OCI-LY1 (cell line): ENCODE results near the gene ALDH1A2.

Experiments used
- H2AFZ ChIP-seq: fragments of 200-600 bp; sonication (generic), shearing (Covaris generic); 2 replicates; pipeline ENCODE4 v1.6.0; 2014; ENCODE audit warnings: antibody characterized with exemption, mild to moderate bottlenecking, low read length
- H3F3A ChIP-seq: fragments of 200-600 bp; sonication (generic), shearing (Covaris generic); 2 replicates; pipeline ENCODE4 v1.6.0; 2014; ENCODE audit warnings: mild to moderate bottlenecking, antibody characterized with exemption, low read length, moderate library complexity; ENCODE audit not compliant: insufficient read depth
- H3K27ac ChIP-seq: fragments of 200-600 bp; sonication (generic); 2 replicates; pipeline ENCODE4 v1.5.1; 2014; ENCODE audit warnings: low read length, mixed run types, mild to moderate bottlenecking, low read depth; ENCODE audit not compliant: poor library complexity, severe bottlenecking
- H3K27me3 ChIP-seq: fragments of 200-600 bp; sonication (generic); 2 replicates; pipeline ENCODE4 v1.6.0; 2014; ENCODE audit warnings: antibody characterized with exemption, mild to moderate bottlenecking, low read length, moderate library complexity; ENCODE audit not compliant: insufficient read depth
- H3K36me3 ChIP-seq: fragments of 200-600 bp; sonication (generic); 2 replicates; pipeline ENCODE4 v1.6.1; 2014; ENCODE audit warnings: mild to moderate bottlenecking, antibody characterized with exemption, low read length, moderate library complexity, mixed read lengths; ENCODE audit not compliant: insufficient read depth
- H3K4me1 ChIP-seq: fragments of 200-600 bp; sonication (generic); 2 replicates; pipeline ENCODE4 v1.5.1; 2014; ENCODE audit warnings: mild to moderate bottlenecking, low read length, moderate library complexity; ENCODE audit not compliant: insufficient read depth, severe bottlenecking
- H3K4me2 ChIP-seq: fragments of 200-600 bp; sonication (generic), shearing (Covaris generic); 2 replicates; pipeline ENCODE4 v1.6.1; 2014; ENCODE audit warnings: low read length
- H3K4me3 ChIP-seq: fragments of 200-600 bp; sonication (generic); 2 replicates; pipeline ENCODE4 v1.5.1; 2014; ENCODE audit warnings: low read length, low read depth, mild to moderate bottlenecking, mixed read lengths; ENCODE audit not compliant: poor library complexity, severe bottlenecking
- H3K79me2 ChIP-seq: fragments of 200-600 bp; shearing (Covaris generic); 2 replicates; pipeline ENCODE4 v1.6.1; 2016; ENCODE audit warnings: mixed run types, low read length, mixed read lengths; ENCODE audit not compliant: insufficient read depth
- H3K9ac ChIP-seq: fragments of 200-600 bp; sonication (generic), shearing (Covaris generic); 2 replicates; pipeline ENCODE4 v1.6.1; 2014; ENCODE audit warnings: mild to moderate bottlenecking, low read length, mixed read lengths
- H3K9me2 ChIP-seq: fragments of 200-600 bp; sonication (generic), shearing (Covaris generic); 2 replicates; pipeline ENCODE4 v1.6.1; 2014; ENCODE audit warnings: low read depth, mild to moderate bottlenecking, low read length, mixed read lengths
- H3K9me3 ChIP-seq: fragments of 200-600 bp; shearing (Covaris generic); 2 replicates; pipeline ENCODE4 v1.6.1; 2014; ENCODE audit warnings: low read length, mixed read lengths
- H4K20me1 ChIP-seq: fragments of 200-600 bp; sonication (generic), shearing (Covaris generic); 2 replicates; pipeline ENCODE4 v1.6.0; 2016; ENCODE audit warnings: mild to moderate bottlenecking, low read length; ENCODE audit not compliant: insufficient read depth
- EZH2 ChIP-seq: fragments of 200-600 bp; sonication (generic), shearing (Covaris generic); IDR thresholded peaks from 2 replicates; pipeline ENCODE4 v1.8.0; 2017; ENCODE audit warnings: borderline replicate concordance, mixed run types, mild to moderate bottlenecking, antibody characterized with exemption, low read length, moderate library complexity, mixed read lengths
- TF ChIP-seq, protein P1 (sequence below): fragments of 200-600 bp; sonication (generic), shearing (Covaris generic); IDR thresholded peaks from 2 replicates; pipeline ENCODE4 v1.5.1; 2017; ENCODE audit warnings: mild to moderate bottlenecking, antibody characterized with exemption, low read length, moderate library complexity, mixed read lengths

The ALDH1A2 gene

DNA sequence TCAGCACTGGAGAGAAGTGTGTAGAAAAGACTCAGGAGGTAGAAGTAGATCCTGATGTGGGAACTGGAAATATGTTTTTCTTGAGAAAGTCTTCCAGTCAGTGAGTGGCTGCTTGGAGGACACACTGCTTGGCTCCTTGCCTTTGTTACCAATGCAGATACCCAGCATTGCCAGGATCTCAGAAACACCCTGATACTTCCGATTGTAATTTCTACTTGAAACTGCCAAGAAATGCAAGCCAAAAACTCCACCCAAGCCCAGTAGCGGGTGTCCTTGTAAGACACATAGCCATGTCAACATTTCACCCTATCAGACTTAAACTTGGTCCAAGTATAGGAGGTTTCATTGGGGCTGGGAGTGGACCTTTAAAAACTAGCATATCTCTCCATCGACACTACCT, 141.8 kb downstream of the ALDH1A2 start:
- Histone ChIP-seq H3K27me3 (no peaks in the 10 kb centered on the region), H3K4me3 (no peak overlapping the region), H2AFZ (no peak overlapping the region), H3K36me3 (no peaks in the 10 kb centered on the region), H3K9ac (no peak overlapping the region), H3K79me2 (no peaks in the 10 kb centered on the region), H3K9me3 (no peaks in the 10 kb centered on the region), H4K20me1 (no peaks in the 10 kb centered on the region), H3K4me1 (no peaks in the 10 kb centered on the region), H3K4me2 (no peak overlapping the region), H3K9me2 (no peaks in the 10 kb centered on the region), H3K27ac (no peak overlapping the region), H3F3A (no peaks in the 10 kb centered on the region)
- TF ChIP-seq EZH2, result no peak
- TF ChIP-seq, protein P1, sequence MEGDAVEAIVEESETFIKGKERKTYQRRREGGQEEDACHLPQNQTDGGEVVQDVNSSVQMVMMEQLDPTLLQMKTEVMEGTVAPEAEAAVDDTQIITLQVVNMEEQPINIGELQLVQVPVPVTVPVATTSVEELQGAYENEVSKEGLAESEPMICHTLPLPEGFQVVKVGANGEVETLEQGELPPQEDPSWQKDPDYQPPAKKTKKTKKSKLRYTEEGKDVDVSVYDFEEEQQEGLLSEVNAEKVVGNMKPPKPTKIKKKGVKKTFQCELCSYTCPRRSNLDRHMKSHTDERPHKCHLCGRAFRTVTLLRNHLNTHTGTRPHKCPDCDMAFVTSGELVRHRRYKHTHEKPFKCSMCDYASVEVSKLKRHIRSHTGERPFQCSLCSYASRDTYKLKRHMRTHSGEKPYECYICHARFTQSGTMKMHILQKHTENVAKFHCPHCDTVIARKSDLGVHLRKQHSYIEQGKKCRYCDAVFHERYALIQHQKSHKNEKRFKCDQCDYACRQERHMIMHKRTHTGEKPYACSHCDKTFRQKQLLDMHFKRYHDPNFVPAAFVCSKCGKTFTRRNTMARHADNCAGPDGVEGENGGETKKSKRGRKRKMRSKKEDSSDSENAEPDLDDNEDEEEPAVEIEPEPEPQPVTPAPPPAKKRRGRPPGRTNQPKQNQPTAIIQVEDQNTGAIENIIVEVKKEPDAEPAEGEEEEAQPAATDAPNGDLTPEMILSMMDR, result no peak

DNA sequence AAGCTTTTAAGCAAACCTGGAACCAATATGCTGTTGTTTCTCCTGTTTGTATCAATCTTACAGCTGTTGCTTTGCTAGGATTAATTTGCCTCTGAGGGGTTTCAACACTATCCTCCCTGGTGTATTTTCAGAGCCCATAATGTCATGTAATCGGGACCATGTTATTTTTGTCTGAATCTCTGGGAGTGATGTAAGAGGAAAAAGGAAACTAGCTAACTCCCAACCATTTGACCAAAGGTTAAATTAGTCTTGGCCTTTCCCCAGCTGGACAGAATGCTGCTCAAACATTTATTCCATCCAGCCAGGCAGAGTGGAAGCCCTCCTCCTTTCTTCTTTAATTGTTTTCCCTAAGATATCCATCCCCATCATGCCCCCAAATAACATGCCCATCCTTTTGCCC, 142.2 kb downstream of the ALDH1A2 start:
- no peak overlapping the region for H3K27ac ChIP-seq

DNA sequence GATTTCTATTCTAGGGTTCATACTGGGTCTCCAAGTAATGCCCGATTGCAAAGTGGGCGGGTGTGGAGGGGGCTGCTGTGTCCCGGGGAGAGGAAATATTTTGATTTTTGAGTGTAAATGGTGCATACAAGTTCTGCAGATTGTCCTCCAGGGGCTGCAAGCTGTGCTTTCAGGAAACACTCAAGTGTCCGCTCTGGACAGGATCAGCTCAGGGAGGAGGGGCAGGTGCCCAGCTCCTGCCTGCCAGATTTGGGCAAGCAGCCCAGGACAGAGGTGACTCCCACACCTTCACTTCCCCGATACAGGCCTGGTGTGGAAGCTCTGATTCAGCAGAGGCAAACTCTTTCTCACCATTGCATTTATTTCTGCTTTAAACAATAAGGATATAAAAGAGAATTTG, 142.7 kb downstream of the ALDH1A2 start:
- TF ChIP-seq, protein P1, result no peak
- no peak for TF ChIP-seq EZH2
- no peak overlapping the region for H3K4me3 ChIP-seq
- no peak overlapping the region for H2AFZ ChIP-seq
- H3K27me3 ChIP-seq, result peaks cover 4% of the 10 kb centered on the region; the same call in 1 of the 2 replicates
- H3K27ac ChIP-seq, result no peak overlapping the region
- H3K9me2 ChIP-seq, result no peaks in the 10 kb centered on the region
- H4K20me1 ChIP-seq, result no peaks in the 10 kb centered on the region
- no peaks in the 10 kb centered on the region for H3F3A ChIP-seq
- H3K9me3 ChIP-seq, result no peaks in the 10 kb centered on the region
- H3K4me2 ChIP-seq, result no peak overlapping the region
- H3K4me1 ChIP-seq, result no peaks in the 10 kb centered on the region
- H3K36me3 ChIP-seq, result no peaks in the 10 kb centered on the region
- H3K79me2 ChIP-seq, result no peaks in the 10 kb centered on the region
- H3K9ac ChIP-seq, result no peak overlapping the region

More for the DNA sequence above, 142.2 kb downstream of the ALDH1A2 start:
- no peak overlapping the region for H3K4me2 ChIP-seq
- no peaks in the 10 kb centered on the region for H3K36me3 ChIP-seq
- H3K9me3 ChIP-seq, result no peaks in the 10 kb centered on the region
- H2AFZ ChIP-seq, result no peak overlapping the region
- no peaks in the 10 kb centered on the region for H3K9me2 ChIP-seq
- no peak overlapping the region for H3K9ac ChIP-seq
- peaks cover under 1% of the 10 kb centered on the region; the same call in 1 of the 2 replicates for H3K27me3 ChIP-seq
- H3K4me1 ChIP-seq, result no peaks in the 10 kb centered on the region
- H3K79me2 ChIP-seq, result no peaks in the 10 kb centered on the region
- TF ChIP-seq EZH2, result no peak
- TF ChIP-seq, protein P1, result no peak
- H3F3A ChIP-seq, result no peaks in the 10 kb centered on the region
- H4K20me1 ChIP-seq, result no peaks in the 10 kb centered on the region
- no peak overlapping the region for H3K4me3 ChIP-seq
